Right lobe of liver (tissue), 6 donors: Measurements from ENCODE around the gene SURF4. TPM values are rescaled to one million over a fixed set of nuclear protein-coding genes. Genes with fewer than 3 reads are reported as not detected.
A peak's percentile ranks its signal among the peaks of the same experiment; 100 is the strongest.

ENCODE experiments used
- ATAC-seq, 4 donors: fragments of 200-7000 bp; cut with Tn5 transposase; one replicate each; pipeline ENCODE4 v1.9.1; 2020; ENCODE audit warnings: mild to moderate bottlenecking in 4 of 4, moderate library complexity in 4 of 4
- DNase-seq, 3 donors: peaks; one replicate each; pipeline ENCODE4 v3.0.0-alpha.2; 2020
- H3K27ac ChIP-seq, 3 donors: fragments of 200-600 bp; one replicate each; pipeline ENCODE4 v1.8.0; 2022
- H3K27me3 ChIP-seq, 2 donors: fragments of 200-600 bp; one replicate each; pipeline ENCODE4 v1.8.0; 2022
- H3K36me3 ChIP-seq, 4 donors: fragments of 200-600 bp; sonication (generic) in 1 of 4; one replicate each; pipeline versions ENCODE4 v1.5.1 to v1.8.0; 2017 to 2022; ENCODE audit warnings: control low read depth in 1 of 4
- H3K4me1 ChIP-seq, 4 donors: fragments of 200-600 bp; sonication (generic) in 1 of 4; one replicate each; pipeline versions ENCODE4 v1.5.1 to v1.8.0; 2017 to 2022; ENCODE audit warnings: control low read depth in 1 of 4
- H3K4me3 ChIP-seq, 3 donors: fragments of 200-600 bp; one replicate each; pipeline ENCODE4 v1.8.0; 2022
- H3K9me3 ChIP-seq, 4 donors: fragments of 200-600 bp; sonication (generic) in 1 of 4; one replicate each; pipeline versions ENCODE4 v1.5.1 to v1.8.0; 2017 to 2022; ENCODE audit warnings: control low read depth in 1 of 4
- CTCF ChIP-seq, 4 donors: fragments of 200-600 bp in 3 of 4; fragments of 450-650 bp in 1 of 4; IDR thresholded peaks; one replicate each; pipeline versions ENCODE4 v1.5.1 to v1.8.0; 2016 to 2022; ENCODE audit warnings: antibody characterized with exemption in 4 of 4, mild to moderate bottlenecking in 2 of 4
- POLR2A ChIP-seq: fragments of 450-650 bp; IDR thresholded peaks from one replicate; pipeline ENCODE4 v1.6.1; 2017; ENCODE audit warnings: antibody characterized with exemption, mild to moderate bottlenecking
- WGBS: methylation state at CpG from one replicate; pipeline ENCODE4 v1.1.6; 2018; ENCODE audit warnings: low coverage, low lambda C conversion rate; ENCODE audit not compliant: insufficient coverage; ENCODE audit errors: missing lambda C conversion rate; 5-methylcytosine and 5-hydroxymethylcytosine counted together
- intact Hi-C, 2 donors: fragments of 100-400 bp; cut with DNase I; formaldehyde crosslinking; loops; one replicate each; pipeline versions ENCODE4 v1.11.2 to v1.14.1; 2022
- total RNA-seq, 6 experiments: library from RNA; depleted of rRNA in 2 of 6; stranded (reverse); fragments of >200 nt in 2 of 6; fragmentation: NEBNext Ultra II Directional in 3 of 6; extraction: Animal tissue kit (Norgen Biotek cat#: 25700) in 3 of 6; gene quantifications; one replicate each; pipeline versions ENCODE4 v1.1.0 to v1.2.4, GENCODE V29; 2016 to 2023
- donor health status: DM: no; HTN: yes; CAD: no.
- donor health status: DM: no; HTN: no; CAD: no.
- donor health status: DM: no; HTN: no; CAD: no.
- donor health status: DM: no; HTN: yes; CAD: no.
- donor health status: DM: no; HTN: yes; CAD: no.

SURF4 gene
- total RNA-seq, 6 experiments from 2014 or later = 181 to 243 (median 213) TPM

- peak in 1 of 4 donors; percentile 7 for ATAC-seq
- Histone ChIP-seq H3K9me3 (no peaks in the 10 kb centered on the region), H3K27ac (no peak overlapping the region), H3K4me1 (peaks cover 0 to 27% (median 8%) of the 10 kb centered on the region in 4 donors), H3K36me3 (peaks cover 5 to 43% (median 23%) of the 10 kb centered on the region in 4 donors), H3K4me3 (no peak overlapping the region), H3K27me3 (no peaks in the 10 kb centered on the region)
- intact Hi-C loops = loop anchor here in 1 of 2 donors (10.0 kb wide), 1 partner anchor 53 kb away; no protein-coding TSS in a partner anchor
- WGBS = 93% methylated on average over 6 of the region's 14 CpGs
- peak; percentile 29 to 49 (median 40) for TF ChIP-seq CTCF (IDR thresholded peaks at IDR 0.05)
- TF ChIP-seq POLR2A = no peak
- no peak for DNase-seq
Measured at GRCh38 chr9:133351908-133352634, 23.8 kb downstream of the SURF4 start.

- Histone ChIP-seq H3K4me3 (no peak overlapping the region), H3K27ac (no peak overlapping the region), H3K36me3 (peaks cover 5 to 43% (median 23%) of the 10 kb centered on the region in 4 donors), H3K27me3 (no peaks in the 10 kb centered on the region), H3K4me1 (peaks cover 0 to 30% (median 8%) of the 10 kb centered on the region in 4 donors), H3K9me3 (no peaks in the 10 kb centered on the region)
- 94% methylated on average over 2 of the region's 3 CpGs for WGBS
- ATAC-seq (no peak), DNase-seq (no peak)
- TF ChIP-seq POLR2A (no peak), CTCF (IDR thresholded peaks at IDR 0.05) (no peak)
- intact Hi-C loops = loop anchor here in 1 of 2 donors (10.0 kb wide), 1 partner anchor 53 kb away; no protein-coding TSS in a partner anchor
Measured at GRCh38 chr9:133351526-133351907, 24.3 kb downstream of the SURF4 start.

GRCh38 chr9:133349965-133350616, 25.8 kb downstream of the SURF4 start:
- TF ChIP-seq POLR2A = no peak
- no peak for TF ChIP-seq CTCF (IDR thresholded peaks at IDR 0.05)
- peaks cover 0 to 27% (median 5%) of the 10 kb centered on the region in 4 donors for H3K4me1 ChIP-seq
- H3K4me3 ChIP-seq = no peak overlapping the region
- H3K36me3 ChIP-seq = peaks cover 5 to 43% (median 23%) of the 10 kb centered on the region in 4 donors
- H3K27ac ChIP-seq = no peak overlapping the region
- intact Hi-C loops = loop anchor here (10.0 kb wide), 2 partner anchors 55 to 135 kb away; no protein-coding TSS in a partner anchor
- ATAC-seq (no peak), DNase-seq (peak in 1 of 3 donors; percentile 39)
- 61% methylated on average over 5 of the region's 15 CpGs for WGBS
- no peaks in the 10 kb centered on the region for H3K27me3 ChIP-seq
- H3K9me3 ChIP-seq = no peaks in the 10 kb centered on the region

- Histone ChIP-seq H3K36me3 (peaks cover 5 to 53% (median 28%) of the 10 kb centered on the region in 4 donors), H3K9me3 (no peaks in the 10 kb centered on the region), H3K27ac (peak overlapping the region; percentile 67 to 90 (median 74)), H3K4me1 (peaks cover 0 to 17% (median 4%) of the 10 kb centered on the region in 4 donors), H3K27me3 (no peaks in the 10 kb centered on the region), H3K4me3 (peak overlapping the region; percentile 72 to 99 (median 98))
- WGBS = 13% methylated on average over 25 of the region's 25 CpGs
- DNase-seq (no peak), ATAC-seq (no peak)
- TF ChIP-seq CTCF (IDR thresholded peaks at IDR 0.05) = no peak
- TF ChIP-seq POLR2A = no peak
- intact Hi-C loops = loop anchor here in 1 of 2 donors (10.0 kb wide), 1 partner anchor 136 kb away; no protein-coding TSS in a partner anchor
Measured at GRCh38 chr9:133348718-133349573, 26.9 kb downstream of the SURF4 start.
